HFFc6 (cell line): ENCODE data around the gene AQP12A. TPM values are rescaled to one million over a fixed set of nuclear protein-coding genes. Genes with fewer than 3 reads are reported as not detected.

ENCODE experiments used
- DNase-seq: peaks from one replicate; pipeline ENCODE4 v3.0.0-alpha.2; 2018
- H3K27ac Mint-ChIP-seq: 2 replicates; pipeline ENCODE4 v1.8.0; 2020; ENCODE audit warnings: mild to moderate bottlenecking, mixed read lengths
- H3K27me3 Mint-ChIP-seq: 2 replicates; pipeline ENCODE4 v1.8.0; 2021; ENCODE audit warnings: mild to moderate bottlenecking, moderate library complexity, mixed read lengths; ENCODE audit not compliant: insufficient read depth
- H3K36me3 Mint-ChIP-seq: 2 replicates; pipeline ENCODE4 v1.8.0; 2021; ENCODE audit warnings: low read depth, mixed read lengths
- H3K4me1 Mint-ChIP-seq: 2 replicates; pipeline ENCODE4 v1.8.0; 2020; ENCODE audit warnings: low read depth, mixed read lengths
- H3K4me3 Mint-ChIP-seq: 2 replicates; pipeline ENCODE4 v1.8.0; 2020; ENCODE audit warnings: mild to moderate bottlenecking, moderate library complexity, mixed read lengths
- H3K9me3 Mint-ChIP-seq: 2 replicates; pipeline ENCODE4 v1.8.0; 2020; ENCODE audit warnings: mild to moderate bottlenecking, mixed read lengths
- total RNA-seq, 6 experiments: library from RNA; stranded (reverse); fragmentation: NEBNext Ultra II Directional; extraction: Animal tissue kit (Norgen Biotek cat#: 25700); gene quantifications; 2 replicates in 1 of 6; 3 replicates in 5 of 6; pipeline ENCODE4 v1.2.3, GENCODE V29; 2021
- TF ChIP-seq, protein P1 (sequence below): fragments of 200-600 bp; sonication (generic); IDR thresholded peaks from 2 replicates; pipeline ENCODE4 v1.5.0; 2021; ENCODE audit warnings: antibody characterized with exemption, mild to moderate bottlenecking

AQP12A gene
- total RNA-seq, 6 experiments from 2014 or later: not detected

DNA sequence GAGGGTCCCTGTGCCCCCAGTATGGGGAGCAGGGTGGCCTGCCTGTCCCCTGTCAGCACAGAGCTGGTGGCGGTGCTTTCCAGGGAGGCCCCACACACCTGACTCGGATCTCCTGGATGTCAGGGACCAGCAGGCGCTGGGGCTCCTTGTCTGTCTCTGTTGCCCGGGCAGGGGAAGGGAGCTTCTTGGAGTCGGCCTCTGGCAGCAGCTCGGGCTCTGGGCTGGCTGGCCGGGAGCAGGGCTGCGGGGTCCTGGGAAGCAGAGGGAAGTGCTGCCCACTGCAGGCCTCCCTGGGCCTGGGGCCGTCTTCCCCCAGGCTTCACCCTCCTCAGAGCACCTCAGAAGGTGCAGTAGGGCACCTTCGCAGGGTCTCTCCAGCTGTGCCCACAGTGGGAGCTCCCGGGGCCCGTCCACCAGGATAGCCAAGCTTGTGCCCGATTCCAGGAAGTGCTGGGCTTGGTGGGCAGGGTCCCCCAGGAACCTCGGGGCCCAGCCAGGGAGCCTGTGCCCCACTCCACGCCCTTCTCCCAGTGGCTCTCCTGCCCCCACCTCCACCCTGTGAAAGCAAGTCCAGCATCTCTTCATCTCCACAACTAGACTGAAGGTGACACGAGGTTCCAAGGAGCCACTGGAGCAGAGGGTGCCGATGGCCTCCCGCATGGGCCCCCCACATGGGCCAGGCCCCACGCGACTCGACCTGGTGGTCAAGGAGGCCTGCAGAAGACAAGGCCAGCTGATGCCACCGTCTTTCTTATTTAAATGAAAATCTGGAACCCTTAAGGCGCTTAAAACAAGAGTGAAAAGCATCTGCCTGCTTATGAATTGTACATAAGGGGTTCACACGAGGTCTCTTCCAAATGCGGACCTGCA is 28.2 kb downstream of the AQP12A start:
- Mint-ChIP-seq H3K27ac (no peak overlapping the region), H3K4me1 (no peaks in the 10 kb centered on the region)

DNA sequence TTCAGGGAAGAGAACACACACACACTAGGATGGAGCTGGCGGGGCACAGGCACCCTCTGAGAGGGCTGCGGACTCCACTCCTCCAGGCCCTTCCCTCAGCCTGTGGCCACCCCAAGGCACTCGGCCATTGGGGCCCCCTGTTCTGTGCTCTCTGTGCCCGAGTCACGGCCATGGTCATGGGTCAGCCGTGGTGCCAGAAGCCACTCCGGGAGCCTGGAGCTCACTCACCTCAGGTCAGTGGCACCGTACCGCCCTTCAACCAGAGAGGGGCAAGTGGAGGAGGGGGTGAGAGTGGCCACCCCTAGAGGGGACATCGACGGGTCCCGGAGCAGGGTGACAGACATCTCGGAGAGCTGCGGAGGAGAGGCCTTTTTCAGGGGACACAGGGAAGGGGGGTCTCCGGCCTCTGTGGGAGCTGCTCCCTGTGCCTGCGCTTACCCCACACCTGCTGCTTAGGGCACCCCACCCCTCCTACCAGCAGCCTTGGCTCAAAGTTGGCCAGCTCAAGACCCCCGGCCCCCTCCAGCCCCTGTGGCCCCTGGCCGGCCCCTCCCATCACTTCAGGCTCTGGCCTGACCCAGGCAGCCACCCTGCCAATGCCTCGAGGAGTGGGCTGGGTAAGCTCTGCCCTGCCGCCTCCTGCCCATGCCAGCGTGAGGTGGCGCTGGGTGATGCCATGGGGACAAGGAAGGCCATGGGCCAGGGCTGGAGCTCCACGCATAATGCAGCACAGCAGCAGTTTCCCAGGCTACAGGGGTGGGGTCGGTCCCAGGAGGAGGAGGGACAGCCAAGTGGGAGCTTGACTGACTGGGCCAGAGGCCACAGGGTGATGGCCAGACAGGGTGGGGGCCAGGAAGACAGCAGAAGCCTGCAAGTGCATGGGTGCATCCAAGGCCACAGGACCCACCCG is 29.3 kb downstream of the AQP12A start:
- Mint-ChIP-seq H3K4me3 (no peak overlapping the region), H3K27me3 (peaks cover 27% of the 10 kb centered on the region), H3K4me1 (no peaks in the 10 kb centered on the region), H3K27ac (no peak overlapping the region), H3K9me3 (no peaks in the 10 kb centered on the region), H3K36me3 (no peaks in the 10 kb centered on the region)
- TF ChIP-seq, protein P1, sequence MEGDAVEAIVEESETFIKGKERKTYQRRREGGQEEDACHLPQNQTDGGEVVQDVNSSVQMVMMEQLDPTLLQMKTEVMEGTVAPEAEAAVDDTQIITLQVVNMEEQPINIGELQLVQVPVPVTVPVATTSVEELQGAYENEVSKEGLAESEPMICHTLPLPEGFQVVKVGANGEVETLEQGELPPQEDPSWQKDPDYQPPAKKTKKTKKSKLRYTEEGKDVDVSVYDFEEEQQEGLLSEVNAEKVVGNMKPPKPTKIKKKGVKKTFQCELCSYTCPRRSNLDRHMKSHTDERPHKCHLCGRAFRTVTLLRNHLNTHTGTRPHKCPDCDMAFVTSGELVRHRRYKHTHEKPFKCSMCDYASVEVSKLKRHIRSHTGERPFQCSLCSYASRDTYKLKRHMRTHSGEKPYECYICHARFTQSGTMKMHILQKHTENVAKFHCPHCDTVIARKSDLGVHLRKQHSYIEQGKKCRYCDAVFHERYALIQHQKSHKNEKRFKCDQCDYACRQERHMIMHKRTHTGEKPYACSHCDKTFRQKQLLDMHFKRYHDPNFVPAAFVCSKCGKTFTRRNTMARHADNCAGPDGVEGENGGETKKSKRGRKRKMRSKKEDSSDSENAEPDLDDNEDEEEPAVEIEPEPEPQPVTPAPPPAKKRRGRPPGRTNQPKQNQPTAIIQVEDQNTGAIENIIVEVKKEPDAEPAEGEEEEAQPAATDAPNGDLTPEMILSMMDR: no peak
- DNase-seq: no peak

More for the DNA sequence above, 28.2 kb downstream of the AQP12A start:
- H3K27me3 Mint-ChIP-seq: peaks cover 33% of the 10 kb centered on the region
- TF ChIP-seq, protein P1: no peak
- H3K4me3 Mint-ChIP-seq: no peak overlapping the region
- no peak for DNase-seq
- H3K9me3 Mint-ChIP-seq: no peaks in the 10 kb centered on the region
- no peaks in the 10 kb centered on the region for H3K36me3 Mint-ChIP-seq

DNA sequence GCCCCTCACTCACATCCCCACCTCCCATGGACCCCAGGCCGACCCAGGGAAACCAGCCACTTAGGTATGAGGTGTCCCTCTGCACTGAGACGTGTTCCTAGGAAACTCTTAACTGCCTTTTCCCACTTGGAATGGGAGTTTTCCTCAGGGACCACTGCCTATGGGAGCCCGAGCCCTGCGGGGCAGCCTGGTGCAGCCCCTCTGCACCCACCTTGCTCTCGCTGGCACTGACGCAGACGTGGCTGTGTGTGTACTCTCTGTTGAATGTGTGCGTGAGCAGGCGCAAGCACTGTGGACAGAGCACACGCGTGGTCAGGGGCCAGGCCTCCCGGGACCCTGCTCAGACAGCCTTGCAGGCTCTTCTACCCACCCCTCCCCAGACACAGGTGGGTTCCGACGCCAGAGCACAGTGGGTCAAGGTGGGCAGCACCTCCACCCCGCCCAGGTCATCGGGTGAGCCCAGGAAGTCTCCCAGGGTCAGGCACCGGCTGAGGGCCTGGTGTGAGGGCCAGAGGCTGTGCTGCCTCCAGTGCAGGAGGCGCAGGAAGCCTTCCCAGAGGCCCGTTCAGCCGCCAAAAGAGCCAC is 30.0 kb downstream of the AQP12A start:
- DNase-seq: no peak
- no peak overlapping the region for H3K27ac Mint-ChIP-seq
- H3K36me3 Mint-ChIP-seq: no peaks in the 10 kb centered on the region
- no peaks in the 10 kb centered on the region for H3K4me1 Mint-ChIP-seq
- no peaks in the 10 kb centered on the region for H3K9me3 Mint-ChIP-seq
- TF ChIP-seq, protein P1: no peak
- peaks cover 24% of the 10 kb centered on the region for H3K27me3 Mint-ChIP-seq
- H3K4me3 Mint-ChIP-seq: no peak overlapping the region

DNA sequence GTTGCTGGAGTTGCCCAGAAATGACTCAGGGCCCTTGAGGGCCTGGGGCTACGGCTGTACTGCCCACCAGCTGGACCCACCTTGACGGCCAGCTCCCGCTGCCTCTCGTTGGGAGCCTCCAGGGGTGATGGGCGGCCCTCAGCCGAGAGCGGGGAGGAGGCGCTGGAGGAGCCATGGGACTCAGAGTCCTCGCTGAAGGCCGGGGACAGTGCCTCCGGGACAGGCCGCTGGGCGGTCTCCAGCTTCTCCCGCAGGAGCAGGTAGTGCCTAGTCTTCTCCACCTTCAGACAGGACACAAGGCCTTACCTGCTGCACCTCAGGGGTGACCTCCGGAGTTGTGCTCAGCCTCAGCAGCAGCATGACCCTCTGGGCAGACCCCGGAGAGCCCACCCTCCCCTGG is 30.7 kb downstream of the AQP12A start:
- H3K36me3 Mint-ChIP-seq: no peaks in the 10 kb centered on the region
- no peaks in the 10 kb centered on the region for H3K4me1 Mint-ChIP-seq
- no peak overlapping the region for H3K27ac Mint-ChIP-seq
- H3K9me3 Mint-ChIP-seq: no peaks in the 10 kb centered on the region
- peaks cover 21% of the 10 kb centered on the region for H3K27me3 Mint-ChIP-seq
- H3K4me3 Mint-ChIP-seq: no peak overlapping the region
- no peak for DNase-seq
- TF ChIP-seq, protein P1: no peak
